Measurements from ENCODE around the gene TMX3. TPM values are rescaled to one million over a fixed set of nuclear protein-coding genes. Genes with fewer than 3 reads are reported as not detected.

The TMX3 gene
- total RNA-seq, 1 donor from 2014 or later = 66.8 TPM

GRCh38 chr18:68728081-68728700, 13.3 kb upstream of the TMX3 start:
- Histone ChIP-seq H3K36me3 (ENCODE audit: control insufficient read depth, insufficient read depth, low read length) (no peaks in the 10 kb centered on the region), H3K4me3 (ENCODE audit: low read depth, low read length) (no peak overlapping the region), H3K27me3 (ENCODE audit: control insufficient read depth, insufficient read depth, low read length) (no peaks in the 10 kb centered on the region)
- TF ChIP-seq CTCF (IDR thresholded peaks at IDR 0.05; ENCODE audit: insufficient read depth, low read length, poor library complexity, severe bottlenecking) = no peak
- DNase-seq (ENCODE audit: low read depth) = no peak

GRCh38 chr18:68727506-68727905, 12.6 kb upstream of the TMX3 start:
- Histone ChIP-seq H3K27me3 (ENCODE audit: control insufficient read depth, insufficient read depth, low read length) (no peaks in the 10 kb centered on the region), H3K36me3 (ENCODE audit: control insufficient read depth, insufficient read depth, low read length) (no peaks in the 10 kb centered on the region), H3K4me3 (ENCODE audit: low read depth, low read length) (no peak overlapping the region)
- DNase-seq (ENCODE audit: low read depth) = no peak
- no peak for TF ChIP-seq CTCF (IDR thresholded peaks at IDR 0.05; ENCODE audit: insufficient read depth, low read length, poor library complexity, severe bottlenecking)

DNA sequence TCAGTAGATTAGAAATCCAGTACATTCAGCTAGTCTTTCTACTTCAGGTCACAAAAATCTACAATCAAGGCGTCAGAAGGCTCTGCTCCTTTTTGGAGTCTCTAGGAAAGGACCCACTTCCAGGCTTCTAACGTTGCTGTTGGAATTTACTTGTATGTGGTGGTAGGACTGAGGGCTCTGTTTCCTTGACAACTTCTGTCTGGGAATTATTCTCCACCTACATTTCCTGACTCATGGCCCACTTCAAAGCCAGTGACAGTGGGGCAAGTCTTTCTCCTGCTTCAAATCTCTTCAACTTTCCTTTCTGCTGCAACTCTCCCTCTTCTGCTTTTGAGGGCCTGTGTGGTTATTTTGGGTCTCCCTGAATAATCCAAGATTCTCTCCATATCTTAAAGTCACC, 10.4 kb upstream of the TMX3 start:
- no peaks in the 10 kb centered on the region for H3K27me3 ChIP-seq (ENCODE audit: control insufficient read depth, insufficient read depth, low read length)
- no peak for DNase-seq (ENCODE audit: low read depth)
- no peak for TF ChIP-seq CTCF (IDR thresholded peaks at IDR 0.05; ENCODE audit: insufficient read depth, low read length, poor library complexity, severe bottlenecking)
- no peak overlapping the region for H3K4me3 ChIP-seq (ENCODE audit: low read depth, low read length)
- no peaks in the 10 kb centered on the region for H3K36me3 ChIP-seq (ENCODE audit: control insufficient read depth, insufficient read depth, low read length)

DNA sequence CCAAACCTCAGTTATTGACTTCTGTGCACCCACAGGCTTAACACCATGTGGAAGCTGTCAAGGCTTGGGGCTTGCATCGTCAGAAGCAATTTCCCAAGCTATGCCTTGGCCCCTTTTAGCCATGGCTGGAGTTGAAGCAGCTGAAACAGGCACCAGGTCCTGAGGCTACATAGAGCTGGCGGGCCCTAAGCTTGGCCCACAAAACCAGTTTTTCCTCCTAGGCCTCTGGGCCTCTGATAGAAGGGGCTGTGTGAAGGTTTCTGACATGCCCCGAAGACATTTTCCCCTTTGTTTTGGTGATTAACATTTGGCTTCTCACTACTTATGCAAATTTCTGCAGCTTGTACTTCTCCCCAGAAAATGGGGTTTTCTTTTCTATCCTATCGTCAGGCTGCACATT, 9.1 kb upstream of the TMX3 start:
- DNase-seq (ENCODE audit: low read depth) = no peak
- no peak for TF ChIP-seq CTCF (IDR thresholded peaks at IDR 0.05; ENCODE audit: insufficient read depth, low read length, poor library complexity, severe bottlenecking)
- Histone ChIP-seq H3K36me3 (ENCODE audit: control insufficient read depth, insufficient read depth, low read length) (no peaks in the 10 kb centered on the region), H3K4me3 (ENCODE audit: low read depth, low read length) (no peak overlapping the region), H3K27me3 (ENCODE audit: control insufficient read depth, insufficient read depth, low read length) (no peaks in the 10 kb centered on the region)

GRCh38 chr18:68723539-68723938, 8.6 kb upstream of the TMX3 start:
- Histone ChIP-seq H3K27me3 (ENCODE audit: control insufficient read depth, insufficient read depth, low read length) (no peaks in the 10 kb centered on the region), H3K36me3 (ENCODE audit: control insufficient read depth, insufficient read depth, low read length) (no peaks in the 10 kb centered on the region), H3K4me3 (ENCODE audit: low read depth, low read length) (no peak overlapping the region)
- TF ChIP-seq CTCF (IDR thresholded peaks at IDR 0.05; ENCODE audit: insufficient read depth, low read length, poor library complexity, severe bottlenecking) = no peak
- no peak for DNase-seq (ENCODE audit: low read depth)

DNA sequence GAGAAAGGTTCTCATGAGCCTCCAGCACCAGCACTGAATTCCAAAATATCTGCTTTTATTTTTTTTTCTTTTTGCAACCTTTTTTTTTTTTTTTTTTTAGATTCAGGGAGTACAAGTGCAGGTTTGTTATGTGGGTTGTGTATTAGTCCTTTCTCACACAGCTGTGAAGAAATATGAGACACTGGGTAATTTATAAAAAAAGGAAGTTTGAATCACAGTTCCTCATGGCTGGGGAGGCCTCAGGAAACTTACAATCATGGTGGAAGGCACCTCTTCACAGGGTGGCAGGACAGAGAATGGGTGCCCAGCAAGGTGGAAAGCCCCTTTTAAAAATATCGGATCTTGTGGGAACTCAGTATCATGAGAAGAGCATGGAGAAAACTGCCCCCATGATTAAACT, 7.9 kb upstream of the TMX3 start:
- Histone ChIP-seq H3K36me3 (ENCODE audit: control insufficient read depth, insufficient read depth, low read length) (no peaks in the 10 kb centered on the region), H3K4me3 (ENCODE audit: low read depth, low read length) (no peak overlapping the region), H3K27me3 (ENCODE audit: control insufficient read depth, insufficient read depth, low read length) (no peaks in the 10 kb centered on the region)
- TF ChIP-seq CTCF (IDR thresholded peaks at IDR 0.05; ENCODE audit: insufficient read depth, low read length, poor library complexity, severe bottlenecking) = no peak
- no peak for DNase-seq (ENCODE audit: low read depth)

Measured in kidney epithelial cell (primary cell).